ENCODE results near the gene KRTAP6-3.

DNA sequence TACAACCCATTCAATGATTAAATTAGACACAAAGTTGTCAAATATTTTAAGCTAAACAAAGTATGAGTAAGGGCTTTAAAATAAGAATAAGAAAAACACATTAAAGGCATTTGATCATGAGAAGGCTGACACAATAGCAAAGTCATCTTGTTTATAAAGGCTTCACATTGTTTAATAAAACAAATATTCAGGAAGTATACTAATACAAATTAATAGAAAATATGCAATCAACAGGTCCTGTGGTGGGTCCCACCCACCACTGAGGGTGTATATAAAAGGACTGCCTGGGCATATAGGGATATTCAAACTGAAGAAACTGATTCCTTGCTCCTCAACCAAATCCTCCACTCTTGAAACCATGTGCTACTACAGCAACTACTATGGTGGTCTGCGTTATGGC lies 42.7 kb downstream of the KRTAP6-3 start, which contains the start of gene KRTAP20-2:
- TF ChIP-seq, protein P1, sequence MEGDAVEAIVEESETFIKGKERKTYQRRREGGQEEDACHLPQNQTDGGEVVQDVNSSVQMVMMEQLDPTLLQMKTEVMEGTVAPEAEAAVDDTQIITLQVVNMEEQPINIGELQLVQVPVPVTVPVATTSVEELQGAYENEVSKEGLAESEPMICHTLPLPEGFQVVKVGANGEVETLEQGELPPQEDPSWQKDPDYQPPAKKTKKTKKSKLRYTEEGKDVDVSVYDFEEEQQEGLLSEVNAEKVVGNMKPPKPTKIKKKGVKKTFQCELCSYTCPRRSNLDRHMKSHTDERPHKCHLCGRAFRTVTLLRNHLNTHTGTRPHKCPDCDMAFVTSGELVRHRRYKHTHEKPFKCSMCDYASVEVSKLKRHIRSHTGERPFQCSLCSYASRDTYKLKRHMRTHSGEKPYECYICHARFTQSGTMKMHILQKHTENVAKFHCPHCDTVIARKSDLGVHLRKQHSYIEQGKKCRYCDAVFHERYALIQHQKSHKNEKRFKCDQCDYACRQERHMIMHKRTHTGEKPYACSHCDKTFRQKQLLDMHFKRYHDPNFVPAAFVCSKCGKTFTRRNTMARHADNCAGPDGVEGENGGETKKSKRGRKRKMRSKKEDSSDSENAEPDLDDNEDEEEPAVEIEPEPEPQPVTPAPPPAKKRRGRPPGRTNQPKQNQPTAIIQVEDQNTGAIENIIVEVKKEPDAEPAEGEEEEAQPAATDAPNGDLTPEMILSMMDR (IDR thresholded peaks at IDR 0.05), result no peak
- no peak for TF ChIP-seq POLR2AphosphoS5 (IDR thresholded peaks at IDR 0.05)
